KMS-11 (cell line): Measurements from ENCODE around the gene PRR12.

Experiments
- H2AFZ ChIP-seq: fragments of 200-600 bp; sonication (generic); 2 replicates; pipeline ENCODE4 v1.6.1; 2016; ENCODE audit warnings: antibody characterized with exemption, mixed run types, low read depth
- H3K27ac ChIP-seq: fragments of 200-600 bp; sonication (generic); 2 replicates; pipeline ENCODE4 v1.6.1; 2016; ENCODE audit warnings: mild to moderate bottlenecking, mixed run types
- H3K27me3 ChIP-seq: fragments of 200-600 bp; sonication (generic); 2 replicates; pipeline ENCODE4 v1.6.1; 2017; ENCODE audit warnings: mild to moderate bottlenecking, low read depth, mixed run types, moderate library complexity; ENCODE audit not compliant: insufficient read depth
- H3K36me3 ChIP-seq: fragments of 200-600 bp; sonication (generic); 2 replicates; pipeline ENCODE4 v1.6.1; 2017; ENCODE audit warnings: mild to moderate bottlenecking, mixed run types; ENCODE audit not compliant: insufficient read depth
- H3K4me1 ChIP-seq: fragments of 200-600 bp; sonication (generic); 2 replicates; pipeline ENCODE4 v1.6.1; 2016; ENCODE audit warnings: mild to moderate bottlenecking, low read depth, mixed run types; ENCODE audit not compliant: poor library complexity, severe bottlenecking
- H3K4me2 ChIP-seq: fragments of 200-600 bp; sonication (generic); 2 replicates; pipeline ENCODE4 v1.7.0; 2016; ENCODE audit warnings: mild to moderate bottlenecking, mixed run types
- H3K4me3 ChIP-seq: fragments of 200-600 bp; sonication (generic); IDR thresholded peaks from 2 replicates; pipeline ENCODE4 v1.6.1; 2017; ENCODE audit warnings: low read depth, low read length, mixed read lengths; ENCODE audit not compliant: insufficient read depth
- H3K79me2 ChIP-seq: fragments of 200-600 bp; sonication (generic); 2 replicates; pipeline ENCODE4 v1.6.1; 2016; ENCODE audit warnings: low read depth, mixed run types; ENCODE audit not compliant: insufficient read depth
- H3K9ac ChIP-seq: fragments of 200-600 bp; sonication (generic); 2 replicates; pipeline ENCODE4 v1.6.1; 2016; ENCODE audit warnings: mild to moderate bottlenecking, mixed run types
- H4K20me1 ChIP-seq: fragments of 200-600 bp; sonication (generic); 2 replicates; pipeline ENCODE4 v1.6.1; 2016; ENCODE audit warnings: mild to moderate bottlenecking, mixed run types; ENCODE audit not compliant: insufficient read depth
- TF ChIP-seq, protein P1 (sequence below): fragments of 200-600 bp; sonication (generic); conservative IDR thresholded peaks from 2 replicates; pipeline ENCODE4 v1.6.1; 2017; ENCODE audit warnings: low read depth, mild to moderate bottlenecking, antibody characterized with exemption, low read length, moderate library complexity, mixed read lengths

Gene PRR12

DNA sequence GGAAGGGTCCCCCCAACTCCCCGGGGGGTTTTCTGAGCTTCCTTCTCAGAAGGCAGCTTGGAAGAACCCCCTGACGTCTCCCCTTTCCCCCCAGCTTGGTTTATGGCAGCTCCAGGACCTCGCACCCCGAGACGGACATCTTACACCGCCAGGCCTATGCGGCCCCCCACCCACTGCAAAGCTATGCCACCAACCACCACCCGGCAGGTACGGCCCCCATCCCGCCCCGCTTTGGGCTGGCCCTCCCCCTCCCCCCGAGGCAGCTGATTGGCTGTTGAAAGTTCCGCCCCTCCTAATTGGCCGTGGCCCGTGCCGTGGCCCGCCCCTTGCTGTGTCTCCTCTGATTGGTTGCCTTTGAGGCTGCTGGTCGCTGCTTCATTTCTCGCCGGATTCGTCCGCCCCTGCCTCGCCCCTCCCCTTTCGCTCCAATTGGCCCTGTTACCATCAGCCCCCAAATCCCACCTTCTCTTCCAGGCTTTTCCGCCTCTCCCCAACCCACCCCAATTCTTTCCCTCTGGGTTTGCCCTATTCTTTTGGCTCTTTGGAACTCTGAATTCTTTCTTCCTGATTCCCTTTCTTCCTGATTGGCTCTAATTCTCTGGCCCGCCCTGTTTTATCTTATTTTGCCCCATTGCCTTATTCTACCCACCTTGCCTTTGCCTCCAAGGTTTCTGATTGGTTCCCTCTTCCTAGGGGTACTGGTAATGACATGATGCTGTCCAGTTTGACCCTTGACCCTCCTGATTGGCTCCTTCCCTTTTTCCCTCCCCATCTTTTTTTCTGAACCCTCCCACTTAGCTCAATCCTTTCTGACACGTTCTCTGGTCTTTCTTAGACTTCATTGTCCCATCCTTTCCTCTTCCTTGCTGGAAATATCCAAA lies 2.5 kb downstream of the PRR12 start:
- peaks cover 22% of the 10 kb centered on the region for H3K4me1 ChIP-seq
- no peak overlapping the region for H3K4me3 ChIP-seq
- H3K27me3 ChIP-seq = no peaks in the 10 kb centered on the region
- H4K20me1 ChIP-seq = no peaks in the 10 kb centered on the region
- no peak overlapping the region for H2AFZ ChIP-seq
- peaks cover 18% of the 10 kb centered on the region; the same call in 1 of the 2 replicates for H3K79me2 ChIP-seq
- TF ChIP-seq, protein P1, sequence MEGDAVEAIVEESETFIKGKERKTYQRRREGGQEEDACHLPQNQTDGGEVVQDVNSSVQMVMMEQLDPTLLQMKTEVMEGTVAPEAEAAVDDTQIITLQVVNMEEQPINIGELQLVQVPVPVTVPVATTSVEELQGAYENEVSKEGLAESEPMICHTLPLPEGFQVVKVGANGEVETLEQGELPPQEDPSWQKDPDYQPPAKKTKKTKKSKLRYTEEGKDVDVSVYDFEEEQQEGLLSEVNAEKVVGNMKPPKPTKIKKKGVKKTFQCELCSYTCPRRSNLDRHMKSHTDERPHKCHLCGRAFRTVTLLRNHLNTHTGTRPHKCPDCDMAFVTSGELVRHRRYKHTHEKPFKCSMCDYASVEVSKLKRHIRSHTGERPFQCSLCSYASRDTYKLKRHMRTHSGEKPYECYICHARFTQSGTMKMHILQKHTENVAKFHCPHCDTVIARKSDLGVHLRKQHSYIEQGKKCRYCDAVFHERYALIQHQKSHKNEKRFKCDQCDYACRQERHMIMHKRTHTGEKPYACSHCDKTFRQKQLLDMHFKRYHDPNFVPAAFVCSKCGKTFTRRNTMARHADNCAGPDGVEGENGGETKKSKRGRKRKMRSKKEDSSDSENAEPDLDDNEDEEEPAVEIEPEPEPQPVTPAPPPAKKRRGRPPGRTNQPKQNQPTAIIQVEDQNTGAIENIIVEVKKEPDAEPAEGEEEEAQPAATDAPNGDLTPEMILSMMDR = no peak
- H3K9ac ChIP-seq = no peak overlapping the region; the same call in 1 of the 2 replicates
- peak overlapping the region; percentile 72 for H3K4me2 ChIP-seq
- H3K27ac ChIP-seq = no peak overlapping the region; the same call in 1 of the 2 replicates
- H3K36me3 ChIP-seq = no peaks in the 10 kb centered on the region

DNA sequence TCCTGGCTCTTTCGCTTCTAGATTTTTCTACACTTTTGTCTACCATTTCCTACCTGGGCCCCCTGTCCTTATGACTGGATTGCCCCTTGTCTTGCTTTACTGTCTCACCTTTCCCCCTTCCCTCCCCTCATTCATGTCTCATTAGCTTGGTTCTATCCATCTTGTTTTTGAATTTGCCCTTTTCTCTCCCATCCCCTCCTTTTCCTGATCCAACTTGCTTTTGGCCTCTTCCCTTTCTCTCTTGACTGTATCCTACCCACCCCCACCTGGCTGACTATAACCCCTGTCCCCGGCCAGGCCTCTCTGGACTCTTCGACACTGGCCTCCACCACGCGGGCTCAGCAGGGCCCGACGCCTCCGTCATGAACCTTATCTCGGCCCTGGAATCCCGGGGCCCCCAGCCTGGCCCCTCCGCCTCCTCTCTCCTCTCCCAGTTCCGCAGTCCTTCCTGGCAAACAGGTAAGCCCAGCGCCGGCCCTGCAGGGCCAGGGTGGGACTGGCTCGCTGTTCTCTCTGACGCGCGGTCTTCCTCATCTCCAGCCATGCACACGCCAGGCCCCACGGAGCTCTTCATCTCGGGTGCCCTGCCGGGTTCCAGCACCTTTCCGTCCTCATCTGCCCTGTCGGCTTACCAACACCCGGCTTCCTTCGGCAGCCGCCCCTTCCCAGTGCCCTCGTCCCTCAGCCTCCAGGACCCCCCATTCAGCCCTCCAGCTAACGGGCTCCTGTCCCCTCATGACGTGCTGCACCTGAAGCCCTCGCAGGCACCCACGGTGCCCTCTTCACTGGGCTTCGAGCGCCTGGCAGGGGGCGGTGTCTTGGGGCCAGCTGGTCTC lies 3.4 kb downstream of the PRR12 start:
- Histone ChIP-seq H3K79me2 (peaks cover 18% of the 10 kb centered on the region; the same call in 1 of the 2 replicates), H3K27me3 (no peaks in the 10 kb centered on the region), H3K9ac (no peak overlapping the region), H4K20me1 (no peaks in the 10 kb centered on the region), H3K4me1 (peaks cover 13% of the 10 kb centered on the region), H3K4me3 (no peak overlapping the region), H3K27ac (no peak overlapping the region), H2AFZ (no peak overlapping the region), H3K36me3 (peaks cover 5% of the 10 kb centered on the region; the same call in 1 of the 2 replicates), H3K4me2 (no peak overlapping the region)
- TF ChIP-seq, protein P1 = no peak

DNA sequence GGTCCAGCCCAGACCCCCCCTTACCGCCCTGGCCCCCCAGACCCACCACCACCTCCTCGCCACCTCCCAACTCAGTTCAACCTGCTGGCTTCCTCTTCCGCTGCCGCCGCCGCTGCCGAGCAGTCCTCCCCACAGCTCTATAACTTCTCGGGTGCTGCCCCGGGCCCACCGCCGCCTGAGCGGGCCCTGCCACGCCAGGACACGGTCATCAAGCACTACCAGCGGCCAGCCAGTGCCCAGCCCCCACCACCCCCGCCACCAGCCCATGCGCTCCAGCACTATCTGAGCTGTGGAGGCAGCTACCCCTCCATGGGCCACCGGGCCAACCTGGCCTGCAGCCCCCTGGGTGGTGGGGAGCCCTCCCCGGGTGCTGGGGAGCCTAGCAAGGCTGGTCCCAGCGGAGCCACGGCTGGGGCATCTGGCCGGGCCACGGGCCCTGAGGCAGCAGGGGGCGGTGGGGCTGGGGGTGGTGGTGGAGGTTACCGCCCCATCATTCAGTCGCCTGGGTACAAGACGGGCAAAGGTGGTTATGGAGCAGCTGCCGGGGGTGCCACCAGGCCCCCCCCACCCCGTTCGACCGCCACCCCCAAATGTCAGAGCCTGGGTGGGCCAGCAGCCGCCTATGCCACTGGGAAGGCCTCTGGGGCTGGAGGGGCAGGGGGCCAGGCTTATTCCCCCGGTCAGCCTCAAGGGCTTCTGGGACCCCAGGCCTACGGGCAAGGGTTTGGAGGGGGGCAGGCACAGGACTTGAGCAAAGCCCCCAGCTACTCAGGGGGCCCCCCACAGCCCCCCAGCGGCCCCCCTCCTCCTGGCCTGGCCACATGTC lies 4.2 kb downstream of the PRR12 start:
- Histone ChIP-seq H3K4me2 (no peak overlapping the region), H3K27me3 (no peaks in the 10 kb centered on the region), H4K20me1 (no peaks in the 10 kb centered on the region), H2AFZ (no peak overlapping the region), H3K27ac (no peak overlapping the region), H3K79me2 (peaks cover 18% of the 10 kb centered on the region; the same call in 1 of the 2 replicates), H3K4me1 (peaks cover 10% of the 10 kb centered on the region), H3K36me3 (peaks cover 6% of the 10 kb centered on the region; the same call in 1 of the 2 replicates), H3K4me3 (no peak overlapping the region), H3K9ac (no peak overlapping the region)
- TF ChIP-seq, protein P1 = no peak

DNA sequence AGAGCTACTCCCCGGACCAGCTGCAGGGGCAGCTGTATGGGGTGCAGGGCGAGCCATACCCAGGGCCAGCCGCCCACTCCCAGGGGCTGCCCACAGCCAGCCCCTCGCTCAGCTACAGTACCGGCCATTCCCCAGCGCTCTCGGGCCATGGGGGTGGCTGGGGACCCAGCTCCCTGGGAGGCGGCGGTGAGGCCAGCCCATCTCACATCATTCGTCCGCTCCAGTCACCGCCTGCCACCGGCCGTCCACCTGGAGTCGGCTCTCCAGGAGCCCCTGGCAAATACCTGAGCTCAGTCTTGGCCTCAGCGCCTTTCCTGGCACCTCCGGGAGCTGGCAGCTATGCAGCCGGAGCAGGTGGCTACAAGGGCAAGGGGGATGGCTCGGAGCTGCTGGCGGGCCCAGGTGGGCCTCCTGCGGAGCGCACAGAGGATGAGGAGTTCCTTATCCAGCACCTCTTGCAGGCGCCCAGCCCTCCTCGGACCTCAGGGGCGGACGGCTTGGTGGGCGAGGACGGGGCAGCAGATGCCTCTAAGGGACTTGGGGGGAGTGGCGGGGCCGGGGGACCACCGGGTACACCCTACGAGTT lies 4.9 kb downstream of the PRR12 start:
- TF ChIP-seq, protein P1 = no peak
- Histone ChIP-seq H3K4me3 (no peak overlapping the region), H3K36me3 (peaks cover 6% of the 10 kb centered on the region; the same call in 1 of the 2 replicates), H3K9ac (no peak overlapping the region), H3K4me2 (no peak overlapping the region), H3K27ac (no peak overlapping the region), H3K79me2 (peaks cover 18% of the 10 kb centered on the region; the same call in 1 of the 2 replicates), H2AFZ (no peak overlapping the region), H3K4me1 (peaks cover 10% of the 10 kb centered on the region), H4K20me1 (no peaks in the 10 kb centered on the region), H3K27me3 (no peaks in the 10 kb centered on the region)
